Activated gamma-delta T cell treated with anti-CD3 and anti-CD28 coated beads, Interleukin-2, amount 50 U/mL, for 16 hours (primary cell): Measurements from ENCODE around the gene PCDHGB4.
"Not testable (repeated sequence)": the region's sequence is repeated elsewhere in the genome, so short reads cannot be mapped to it uniquely, and the experiment has no call there.

Experiments
- DNase-seq: peaks from one replicate; pipeline ENCODE4 v3.0.0-alpha.2; 2020; ENCODE audit warnings: low read depth

PCDHGB4 gene

GRCh38 chr5:141398608-141399007 lies 11.1 kb downstream of the PCDHGB4 start:
- DNase-seq: no peak

- DNase-seq: no peak
Observed at GRCh38 chr5:141399555-141400258, 12.2 kb downstream of the PCDHGB4 start.

GRCh38 chr5:141402553-141403243 lies 15.2 kb downstream of the PCDHGB4 start, which contains the start of gene PCDHGA9:
Gene PCDHGA9, plus strand, starts transcription at chr5:141402778. Its CDS starts 175 bp downstream, at chr5:141402953.
- no peak for DNase-seq

DNA sequence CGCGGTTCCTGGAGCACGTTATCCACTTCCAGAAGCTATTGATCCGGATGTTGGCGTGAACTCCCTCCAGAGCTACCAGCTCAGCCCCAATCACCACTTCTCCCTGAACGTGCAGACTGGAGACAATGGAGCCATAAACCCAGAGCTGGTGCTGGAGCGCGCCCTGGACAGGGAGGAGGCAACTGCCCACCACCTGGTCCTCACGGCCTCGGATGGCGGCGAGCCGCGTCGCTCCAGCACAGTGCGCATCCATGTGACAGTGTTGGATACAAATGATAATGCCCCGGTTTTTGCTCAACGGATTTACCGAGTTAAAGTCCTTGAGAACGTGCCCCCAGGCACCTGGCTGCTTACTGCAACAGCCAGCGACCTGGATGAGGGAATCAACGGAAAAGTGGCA lies 15.9 kb downstream of the PCDHGB4 start:
- no peak for DNase-seq

DNA sequence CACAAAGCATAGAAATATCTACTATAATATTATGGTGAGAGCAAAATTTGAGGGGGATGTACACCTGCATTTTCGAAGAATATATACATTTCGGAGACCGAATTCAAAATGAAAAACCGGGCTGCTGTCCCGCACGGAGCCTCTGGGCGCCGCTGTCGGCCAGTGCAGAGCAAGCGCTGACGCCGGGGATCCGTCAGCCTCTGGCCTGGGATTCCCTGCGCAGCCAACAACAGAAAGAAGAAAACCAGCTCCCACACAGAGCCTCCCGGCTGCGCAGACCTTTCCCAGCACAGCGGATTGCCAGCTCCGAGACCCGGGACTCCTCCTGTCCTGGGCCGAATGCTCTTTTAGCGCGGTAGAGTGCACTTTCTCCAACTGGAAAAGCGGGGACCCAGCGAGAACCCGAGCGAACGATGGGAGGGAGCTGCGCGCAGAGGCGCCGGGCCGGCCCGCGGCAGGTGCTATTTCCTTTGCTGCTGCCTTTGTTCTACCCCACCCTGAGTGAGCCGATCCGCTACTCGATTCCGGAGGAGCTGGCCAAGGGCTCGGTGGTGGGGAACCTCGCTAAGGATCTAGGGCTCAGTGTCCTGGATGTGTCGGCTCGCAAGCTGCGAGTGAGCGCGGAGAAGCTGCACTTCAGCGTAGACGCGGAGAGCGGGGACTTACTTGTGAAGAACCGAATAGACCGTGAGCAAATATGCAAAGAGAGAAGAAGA lies 20.4 kb downstream of the PCDHGB4 start, which contains the start of gene PCDHGB6:
PCDHGB6 (plus strand) TSS at position 232 of the 716 bp plus-strand sequence; CDS start at position 414, 182 bp downstream.
- DNase-seq: not testable (repeated sequence)

- no peak for DNase-seq
Observed at GRCh38 chr5:141409598-141410306, 22.3 kb downstream of the PCDHGB4 start.

GRCh38 chr5:141411575-141411974 lies 24.1 kb downstream of the PCDHGB4 start:
- DNase-seq: no peak

DNA sequence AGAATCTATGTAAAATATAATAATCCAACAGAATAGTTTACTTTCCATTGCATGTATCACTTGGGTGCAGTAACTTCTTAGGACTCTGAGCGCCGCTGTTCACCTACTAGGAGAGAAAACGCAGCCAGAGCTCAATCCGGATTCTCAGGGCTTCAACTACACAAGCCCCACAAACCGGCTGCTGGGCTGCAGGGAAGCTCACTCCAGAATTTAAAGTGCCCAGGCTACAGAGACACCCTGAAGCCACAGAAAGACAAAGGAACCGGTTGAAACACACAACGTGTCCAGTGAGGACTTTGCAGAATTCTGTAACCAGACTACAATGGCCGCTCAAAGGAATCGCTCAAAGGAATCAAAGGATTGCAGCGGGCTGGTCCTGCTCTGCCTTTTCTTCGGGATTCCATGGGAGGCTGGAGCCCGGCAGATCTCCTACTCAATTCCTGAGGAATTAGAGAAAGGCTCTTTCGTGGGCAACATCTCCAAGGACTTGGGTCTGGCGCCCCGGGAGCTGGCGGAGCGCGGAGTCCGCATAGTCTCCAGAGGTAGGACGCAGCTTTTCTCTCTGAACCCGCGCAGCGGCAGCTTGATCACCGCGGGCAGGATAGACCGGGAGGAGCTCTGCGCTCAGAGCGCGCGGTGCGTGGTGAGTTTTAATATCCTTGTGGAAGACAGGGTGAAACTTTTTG lies 25.5 kb downstream of the PCDHGB4 start, which contains the start of gene PCDHGA10:
PCDHGA10 (plus strand) TSS at position 134 of the 686 bp plus-strand sequence; CDS start at position 323, 189 bp downstream.
- no peak for DNase-seq

GRCh38 chr5:141413540-141414069 lies 26.1 kb downstream of the PCDHGB4 start:
- DNase-seq: no peak

- not testable (repeated sequence) for DNase-seq
Observed at GRCh38 chr5:141414548-141415274, 27.2 kb downstream of the PCDHGB4 start.

DNA sequence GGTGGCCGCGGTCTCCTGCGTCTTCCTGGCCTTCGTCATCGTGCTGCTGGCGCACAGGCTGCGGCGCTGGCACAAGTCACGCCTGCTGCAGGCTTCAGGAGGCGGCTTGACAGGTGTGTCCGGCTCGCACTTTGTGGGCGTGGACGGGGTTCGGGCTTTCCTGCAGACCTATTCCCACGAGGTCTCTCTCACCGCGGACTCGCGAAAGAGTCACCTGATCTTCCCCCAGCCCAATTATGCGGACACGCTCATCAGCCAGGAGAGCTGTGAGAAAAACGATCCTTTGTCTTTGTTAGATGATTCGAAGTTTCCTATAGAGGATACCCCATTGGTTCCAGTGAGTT lies 27.7 kb downstream of the PCDHGB4 start:
- not testable (repeated sequence) for DNase-seq

DNA sequence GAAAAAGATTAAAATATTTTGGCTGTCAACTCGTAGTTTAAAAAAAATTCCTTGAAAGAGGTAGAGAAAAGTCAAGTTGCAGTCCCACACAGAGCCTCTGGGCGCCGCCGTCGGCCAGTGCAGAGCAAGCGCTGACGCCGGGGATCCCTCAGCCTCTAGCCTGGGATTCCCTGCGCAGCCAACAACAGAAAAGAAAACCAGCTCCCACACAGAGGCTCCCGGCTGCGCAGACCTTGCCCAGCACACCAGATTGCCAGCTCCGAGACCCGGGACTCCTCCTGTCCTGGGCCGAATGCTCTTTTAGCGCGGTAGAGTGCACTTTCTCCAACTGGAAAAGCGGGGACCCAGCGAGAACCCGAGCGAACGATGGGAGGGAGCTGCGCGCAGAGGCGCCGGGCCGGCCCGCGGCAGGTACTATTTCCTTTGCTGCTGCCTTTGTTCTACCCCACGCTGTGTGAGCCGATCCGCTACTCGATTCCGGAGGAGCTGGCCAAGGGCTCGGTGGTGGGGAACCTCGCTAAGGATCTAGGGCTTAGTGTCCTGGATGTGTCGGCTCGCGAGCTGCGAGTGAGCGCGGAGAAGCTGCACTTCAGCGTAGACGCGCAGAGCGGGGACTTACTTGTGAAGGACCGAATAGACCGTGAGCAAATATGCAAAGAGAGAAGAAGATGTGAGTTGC lies 30.1 kb downstream of the PCDHGB4 start, which contains the start of gene PCDHGB7:
PCDHGB7 (plus strand) TSS at position 184 of the 679 bp plus-strand sequence; CDS start at position 367, 183 bp downstream.
- DNase-seq: not testable (repeated sequence)

GRCh38 chr5:141419074-141419880 lies 31.8 kb downstream of the PCDHGB4 start:
- no peak for DNase-seq

GRCh38 chr5:141420855-141421488 lies 33.5 kb downstream of the PCDHGB4 start, which contains the start of gene PCDHGA11:
Gene PCDHGA11, plus strand, starts transcription at chr5:141421051. Its CDS starts 177 bp downstream, at chr5:141421228.
- DNase-seq: no peak

- DNase-seq: no peak
Observed at GRCh38 chr5:141421489-141421855, 34.0 kb downstream of the PCDHGB4 start.

DNA sequence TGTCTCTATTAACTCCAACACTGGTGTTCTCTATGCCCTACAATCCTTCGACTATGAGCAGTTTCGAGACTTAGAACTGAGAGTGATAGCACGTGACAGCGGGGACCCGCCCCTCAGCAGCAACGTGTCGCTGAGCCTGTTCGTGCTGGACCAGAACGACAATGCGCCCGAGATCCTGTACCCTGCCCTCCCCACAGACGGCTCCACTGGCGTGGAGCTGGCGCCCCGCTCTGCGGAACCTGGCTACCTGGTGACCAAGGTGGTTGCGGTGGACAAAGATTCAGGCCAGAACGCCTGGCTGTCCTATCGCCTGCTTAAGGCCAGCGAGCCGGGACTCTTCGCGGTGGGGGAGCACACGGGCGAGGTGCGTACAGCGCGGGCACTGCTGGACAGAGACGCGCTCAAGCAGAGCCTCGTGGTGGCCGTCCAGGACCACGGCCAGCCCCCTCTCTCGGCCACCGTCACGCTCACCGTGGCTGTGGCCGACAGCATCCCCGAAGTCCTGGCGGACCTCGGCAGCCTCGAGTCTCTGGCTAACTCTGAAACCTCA lies 35.3 kb downstream of the PCDHGB4 start:
- no peak for DNase-seq

DNA sequence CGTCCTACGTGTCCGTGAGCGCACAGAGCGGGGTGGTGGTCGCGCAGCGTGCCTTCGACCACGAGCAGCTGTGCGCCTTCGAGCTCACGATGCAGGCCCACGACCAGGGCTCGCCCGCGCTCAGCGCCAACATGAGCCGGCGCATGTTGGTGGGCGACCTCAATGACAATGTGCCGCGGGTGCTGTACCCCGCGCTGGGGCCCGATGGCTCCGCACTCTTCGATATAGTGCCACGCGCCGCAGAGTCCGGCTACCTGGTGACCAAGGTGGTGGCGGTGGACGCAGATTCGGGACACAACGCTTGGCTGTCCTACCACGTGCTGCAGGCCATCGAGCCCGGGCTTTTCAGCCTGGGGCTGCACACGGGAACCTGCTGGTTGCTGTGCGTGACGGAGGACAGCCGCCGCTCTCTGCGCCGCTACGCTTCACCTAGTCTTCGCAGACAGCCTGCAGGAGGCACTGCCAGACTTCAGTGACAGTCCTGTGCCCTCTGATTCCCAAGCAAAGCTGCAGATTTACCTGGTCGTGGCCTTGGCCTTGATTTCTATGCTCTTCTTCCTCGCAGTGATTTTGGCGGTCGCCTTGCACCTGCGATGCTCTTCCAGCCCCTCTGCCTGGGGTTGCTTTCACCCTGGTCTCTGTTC lies 40.4 kb downstream of the PCDHGB4 start:
- no peak for DNase-seq
